RWPE1 (cell line): Measurements from ENCODE around the gene TMSB4X.

Experiments used
- CTCF ChIA-PET: fragments of 350-600 bp; sonication (Branson Sonifier 250); formaldehyde crosslinking; extraction: SDS; loops from one replicate; lab custom pipeline; 2021; lab: Yijun Ruan, JAX
- POLR2A ChIA-PET: fragments of 400-600 bp; formaldehyde crosslinking; extraction: SDS; loops from one replicate; lab custom pipeline; 2020; ENCODE audit warnings: antibody characterized with exemption; ENCODE audit not compliant: low non-redundant PET; lab: Yijun Ruan, JAX
- DNase-seq: peaks from one replicate; pipeline ENCODE4 v3.0.0; 2012; ENCODE audit warnings: low spot score
- H3K27ac ChIP-seq: fragments of 450-650 bp; 2 replicates; pipeline ENCODE4 v1.5.1; 2017
- CTCF ChIP-seq: fragments of 450-650 bp; conservative IDR thresholded peaks from 2 replicates; pipeline ENCODE4 v1.5.1; 2017; ENCODE audit warnings: low read depth, mild to moderate bottlenecking

The TMSB4X gene

GRCh38 chrX:12945494-12945893 is 29.4 kb upstream of the TMSB4X start:
- no peak for TF ChIP-seq CTCF
- ChIA-PET CTCF (interaction anchor here (0.7 kb wide), 1 partner anchor 12 kb away, joined by 3 read pairs; no protein-coding TSS in a partner anchor), POLR2A (no interaction called here)
- no peak overlapping the region for H3K27ac ChIP-seq
- DNase-seq, result no peak

GRCh38 chrX:12946406-12946805 is 28.5 kb upstream of the TMSB4X start:
- no peak overlapping the region for H3K27ac ChIP-seq
- POLR2A ChIA-PET, result no interaction called here
- no peak for DNase-seq
- CTCF ChIA-PET, result interaction anchor here (0.9 to 1.3 kb wide), 4 partner anchors 51 to 542 kb away, joined by 3 to 8 read pairs (median 4); no protein-coding TSS in a partner anchor
- TF ChIP-seq CTCF, result no peak

- peak; percentile 66 for TF ChIP-seq CTCF
- H3K27ac ChIP-seq, result peak overlapping the region; percentile 51
- POLR2A ChIA-PET, result no interaction called here
- CTCF ChIA-PET, result interaction anchor here (0.5 to 1.3 kb wide), 7 partner anchors 26 to 541 kb away, joined by 3 to 8 read pairs (median 4); no protein-coding TSS in a partner anchor
- peak; percentile 49 for DNase-seq
Measured at GRCh38 chrX:12946838-12947544, 27.9 kb upstream of the TMSB4X start.

- ChIA-PET CTCF (no interaction called here), POLR2A (no interaction called here)
Measured at GRCh38 chrX:12947545-12948235, 27.2 kb upstream of the TMSB4X start.

GRCh38 chrX:12948495-12948894 is 26.4 kb upstream of the TMSB4X start:
- CTCF ChIA-PET, result interaction anchor here (0.6 to 0.7 kb wide), 2 partner anchors 191 to 540 kb away, joined by 3 to 4 read pairs; no protein-coding TSS in a partner anchor
- no peak overlapping the region for H3K27ac ChIP-seq
- POLR2A ChIA-PET, result no interaction called here
- no peak for TF ChIP-seq CTCF
- DNase-seq, result no peak

More at GRCh38 chrX:12947545-12948235, 27.2 kb upstream of the TMSB4X start:
- TF ChIP-seq CTCF, result no peak
- H3K27ac ChIP-seq, result peak overlapping the region; percentile 51
- no peak for DNase-seq

- DNase-seq, result no peak
- ChIA-PET CTCF (interaction anchor here (0.5 to 0.7 kb wide), 2 partner anchors 539 to 603 kb away, joined by 3 read pairs; no protein-coding TSS in a partner anchor), POLR2A (no interaction called here)
- no peak overlapping the region for H3K27ac ChIP-seq
- TF ChIP-seq CTCF, result no peak
Measured at GRCh38 chrX:12949205-12949926, 25.5 kb upstream of the TMSB4X start.
